BE2C (cell line): ENCODE results near the gene KRT74.

Experiments used
- DNase-seq: peaks from one replicate; pipeline ENCODE4 v3.0.0-alpha.2; 2020
- H3K27me3 ChIP-seq: fragments of 250-450 bp; sonication (Bioruptor Pico); 2 replicates; pipeline ENCODE4 v1.5.1; 2020; ENCODE audit warnings: mild to moderate bottlenecking
- H3K36me3 ChIP-seq: fragments of 250-450 bp; sonication (Bioruptor Pico); 2 replicates; pipeline ENCODE4 v1.5.1; 2020; ENCODE audit warnings: mild to moderate bottlenecking
- H3K4me1 ChIP-seq: fragments of 250-450 bp; sonication (Bioruptor Pico); 2 replicates; pipeline ENCODE4 v1.5.1; 2020
- H3K4me3 ChIP-seq: 2 replicates; pipeline ENCODE4 v1.5.1; 2011; ENCODE audit warnings: low read depth, low read length
- H3K9me3 ChIP-seq: fragments of 250-450 bp; sonication (Bioruptor Pico); 2 replicates; pipeline ENCODE4 v1.5.1; 2020
- TF ChIP-seq, protein P1 (sequence below): IDR thresholded peaks from 2 replicates; pipeline ENCODE4 v1.5.1; 2012; ENCODE audit warnings: mild to moderate bottlenecking, low read depth, low read length

Gene KRT74

DNA sequence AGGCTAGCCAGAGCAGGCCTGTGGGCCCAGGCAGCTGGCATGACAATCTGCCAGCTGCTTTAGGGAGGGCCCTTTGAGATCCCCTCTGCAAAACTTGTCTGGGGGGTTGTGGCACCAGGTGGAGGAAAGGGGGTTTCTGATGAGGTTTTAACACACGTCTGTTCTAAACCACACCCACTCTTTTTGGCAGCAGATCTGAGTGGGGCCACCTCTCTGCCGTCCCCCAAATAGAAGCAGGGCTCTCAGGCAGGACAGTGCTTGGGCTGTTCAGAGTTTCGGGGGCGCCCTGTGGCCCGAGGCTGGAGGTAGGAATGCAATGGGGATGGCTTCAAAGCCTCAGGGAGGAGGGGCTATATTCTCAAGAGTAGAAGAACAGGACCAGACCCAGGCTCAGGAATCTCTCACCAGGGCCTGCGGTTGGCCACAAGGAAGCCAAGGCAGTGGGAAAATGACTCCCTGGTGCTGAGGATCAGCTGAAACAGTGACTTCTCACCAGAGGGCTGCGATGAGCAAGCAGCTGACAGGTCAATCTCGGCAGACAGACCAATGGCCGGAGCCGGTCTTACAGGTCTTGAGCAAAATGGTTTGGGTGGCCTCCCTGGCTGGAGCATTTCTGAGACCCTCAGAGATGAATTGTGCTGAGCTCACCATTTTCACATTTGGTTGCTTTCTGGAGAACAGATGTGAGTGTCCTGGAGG is 51.9 kb downstream of the KRT74 start:
- Histone ChIP-seq H3K36me3 (no peaks in the 10 kb centered on the region), H3K4me1 (no peaks in the 10 kb centered on the region), H3K4me3 (no peak overlapping the region), H3K9me3 (no peaks in the 10 kb centered on the region), H3K27me3 (peaks cover 36% of the 10 kb centered on the region)
- TF ChIP-seq, protein P1, sequence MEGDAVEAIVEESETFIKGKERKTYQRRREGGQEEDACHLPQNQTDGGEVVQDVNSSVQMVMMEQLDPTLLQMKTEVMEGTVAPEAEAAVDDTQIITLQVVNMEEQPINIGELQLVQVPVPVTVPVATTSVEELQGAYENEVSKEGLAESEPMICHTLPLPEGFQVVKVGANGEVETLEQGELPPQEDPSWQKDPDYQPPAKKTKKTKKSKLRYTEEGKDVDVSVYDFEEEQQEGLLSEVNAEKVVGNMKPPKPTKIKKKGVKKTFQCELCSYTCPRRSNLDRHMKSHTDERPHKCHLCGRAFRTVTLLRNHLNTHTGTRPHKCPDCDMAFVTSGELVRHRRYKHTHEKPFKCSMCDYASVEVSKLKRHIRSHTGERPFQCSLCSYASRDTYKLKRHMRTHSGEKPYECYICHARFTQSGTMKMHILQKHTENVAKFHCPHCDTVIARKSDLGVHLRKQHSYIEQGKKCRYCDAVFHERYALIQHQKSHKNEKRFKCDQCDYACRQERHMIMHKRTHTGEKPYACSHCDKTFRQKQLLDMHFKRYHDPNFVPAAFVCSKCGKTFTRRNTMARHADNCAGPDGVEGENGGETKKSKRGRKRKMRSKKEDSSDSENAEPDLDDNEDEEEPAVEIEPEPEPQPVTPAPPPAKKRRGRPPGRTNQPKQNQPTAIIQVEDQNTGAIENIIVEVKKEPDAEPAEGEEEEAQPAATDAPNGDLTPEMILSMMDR: no peak
- DNase-seq: no peak

DNA sequence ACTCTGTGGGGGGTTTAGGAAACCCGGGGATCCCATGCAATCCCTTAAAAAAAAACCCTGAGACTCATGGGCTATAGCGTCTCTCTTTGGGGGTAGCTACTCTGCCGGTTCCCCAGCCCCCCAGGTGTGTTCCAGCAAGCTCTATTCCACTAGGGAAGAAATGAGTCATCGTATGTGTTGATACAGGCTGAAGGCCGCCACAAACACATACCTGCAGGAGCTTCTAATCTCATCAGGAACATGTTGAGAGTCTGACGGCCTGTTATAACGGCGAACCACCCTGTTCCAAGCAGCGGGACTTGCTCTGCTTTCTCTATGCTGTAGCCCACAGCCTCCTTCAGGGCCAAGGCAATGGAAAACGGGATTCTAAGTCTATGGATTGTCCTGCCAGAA is 52.5 kb downstream of the KRT74 start:
- H3K9me3 ChIP-seq: no peaks in the 10 kb centered on the region
- H3K4me3 ChIP-seq: no peak overlapping the region
- TF ChIP-seq, protein P1: no peak
- H3K36me3 ChIP-seq: no peaks in the 10 kb centered on the region
- DNase-seq: no peak
- H3K27me3 ChIP-seq: peaks cover 36% of the 10 kb centered on the region
- H3K4me1 ChIP-seq: no peaks in the 10 kb centered on the region

DNA sequence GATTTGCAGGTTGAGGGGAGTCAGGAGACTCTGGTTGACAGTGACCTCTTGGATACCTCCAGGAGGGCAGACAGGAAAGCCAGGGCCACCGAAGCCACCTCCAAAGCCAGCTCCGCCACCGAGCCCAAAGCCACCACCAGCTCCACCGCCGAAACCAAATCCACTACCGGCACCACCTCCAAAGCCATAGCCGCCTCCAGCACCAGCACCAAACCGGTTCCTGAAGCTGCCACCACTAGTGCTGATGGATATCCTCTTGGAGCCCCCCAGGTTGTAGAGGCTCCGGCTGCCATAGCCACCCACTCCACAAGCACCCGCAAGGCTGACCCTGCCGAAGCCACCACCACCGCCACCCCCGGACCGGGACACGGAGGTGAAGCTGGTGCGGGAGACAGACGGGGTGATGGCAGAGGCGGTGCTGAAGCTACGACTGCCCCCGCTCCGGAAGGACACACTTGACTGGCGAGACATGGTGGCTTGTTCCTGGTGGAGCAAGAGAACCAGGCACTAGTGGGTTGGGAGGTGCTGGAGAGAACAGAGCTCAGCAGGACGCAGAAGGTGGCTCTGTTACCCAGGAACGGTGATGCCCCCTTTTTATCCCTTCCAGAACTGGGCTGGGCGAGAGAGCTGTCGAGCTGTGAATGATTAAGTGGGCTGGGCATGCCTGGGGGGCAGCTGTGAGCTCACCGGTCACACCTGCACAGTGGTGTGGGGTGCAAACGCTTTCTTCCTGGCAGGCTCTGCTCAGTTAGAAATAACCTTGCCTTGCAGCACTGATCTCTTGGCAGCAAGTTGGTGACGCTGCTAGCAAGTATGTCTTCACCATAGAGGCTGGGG is 53.6 kb downstream of the KRT74 start, which contains the start of gene KRT5:
TSS of gene KRT5 (minus strand) at position 569 of the 837 bp plus-strand sequence. CDS start at position 471, 98 bp downstream.
- Histone ChIP-seq H3K4me1 (no peaks in the 10 kb centered on the region), H3K27me3 (peaks cover 29% of the 10 kb centered on the region), H3K4me3 (no peak within 1 kb of the TSS), H3K9me3 (no peaks in the 10 kb centered on the region), H3K36me3 (no peaks in the 10 kb centered on the region)
- no peak for DNase-seq
- TF ChIP-seq, protein P1: no peak

DNA sequence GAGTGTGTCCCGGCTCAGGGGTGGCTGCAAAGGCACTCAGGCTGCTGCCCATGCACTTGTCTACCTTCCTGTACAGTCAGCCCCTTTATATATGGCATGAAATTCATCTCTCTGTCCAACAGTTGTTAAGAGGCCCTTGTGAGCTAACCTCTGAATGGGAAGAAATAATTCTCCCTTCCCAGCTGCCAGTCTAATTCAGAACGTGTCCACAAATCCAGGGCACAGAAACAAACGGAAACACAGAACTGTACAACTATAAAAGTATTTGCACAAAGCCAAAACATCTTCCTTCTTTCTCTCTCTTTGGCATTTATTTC is 54.3 kb downstream of the KRT74 start:
- no peaks in the 10 kb centered on the region for H3K36me3 ChIP-seq
- no peak overlapping the region for H3K4me3 ChIP-seq
- TF ChIP-seq, protein P1: no peak
- no peaks in the 10 kb centered on the region for H3K4me1 ChIP-seq
- DNase-seq: no peak
- H3K9me3 ChIP-seq: no peaks in the 10 kb centered on the region
- H3K27me3 ChIP-seq: peaks cover 28% of the 10 kb centered on the region

DNA sequence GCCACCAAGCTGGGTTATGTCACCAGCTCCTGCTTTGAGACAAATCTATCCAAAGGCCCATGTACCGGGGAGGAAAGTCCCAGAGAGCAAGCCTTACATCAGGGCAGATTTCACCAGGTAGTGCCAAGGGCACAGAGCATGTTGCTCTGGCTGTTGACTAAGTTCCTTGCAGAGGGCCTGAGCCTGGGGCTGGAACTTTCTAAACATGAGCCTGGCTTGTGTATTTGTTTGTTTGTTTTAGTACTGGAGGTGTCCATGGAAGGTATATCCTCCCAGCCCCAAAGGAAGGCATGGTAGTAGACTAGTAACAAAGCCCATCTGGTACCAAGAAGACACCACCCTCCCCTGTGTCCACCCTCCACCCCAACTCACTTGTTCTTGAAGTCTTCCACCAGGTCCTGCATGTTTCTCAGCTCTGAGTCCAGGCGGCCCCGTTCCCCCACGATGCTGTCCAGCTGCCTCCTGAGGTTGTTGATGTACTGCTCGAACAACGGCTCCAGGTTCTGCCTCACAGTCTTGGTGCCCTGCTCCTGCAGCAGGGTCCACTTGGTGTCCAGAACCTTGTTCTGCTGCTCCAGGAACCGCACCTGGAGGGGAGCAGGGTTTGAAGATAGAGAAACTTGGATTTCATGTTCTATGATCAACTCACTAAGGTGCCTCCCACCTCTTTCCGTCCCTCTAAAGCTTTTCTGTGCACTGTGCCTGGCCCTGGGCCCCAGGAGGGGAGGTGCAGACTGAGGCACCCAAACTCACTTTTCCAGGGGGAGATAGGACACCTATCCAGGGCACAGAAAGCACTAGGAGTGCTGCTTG is 54.9 kb downstream of the KRT74 start:
- peaks cover 28% of the 10 kb centered on the region for H3K27me3 ChIP-seq
- H3K4me1 ChIP-seq: no peaks in the 10 kb centered on the region
- no peaks in the 10 kb centered on the region for H3K36me3 ChIP-seq
- H3K9me3 ChIP-seq: no peaks in the 10 kb centered on the region
- no peak overlapping the region for H3K4me3 ChIP-seq
- DNase-seq: no peak
- TF ChIP-seq, protein P1: no peak
